ENCODE measurements around the gene SARM1. TPM values are rescaled to one million over a fixed set of nuclear protein-coding genes. Genes with fewer than 3 reads are reported as not detected.

The SARM1 gene
- polyA plus RNA-seq, 1 donor from 2014 or later = 21.6 TPM

- Histone ChIP-seq H3K9me2 (ENCODE audit: insufficient read depth, low read length) (no peaks in the 10 kb centered on the region), H3K4me3 (ENCODE audit: low read length) (no peak overlapping the region), H3K4me2 (ENCODE audit: low read length) (no peak overlapping the region), H3K27ac (ENCODE audit: low read length) (no peak overlapping the region), H4K20me1 (ENCODE audit: insufficient read depth) (no peaks in the 10 kb centered on the region), H3K9ac (ENCODE audit: low read length) (no peak overlapping the region), H2AFZ (ENCODE audit: low read depth, low read length) (no peak overlapping the region), H3K27me3 (ENCODE audit: insufficient read depth, low read depth, low read length) (no peaks in the 10 kb centered on the region), H3K36me3 (ENCODE audit: insufficient read depth, low read length) (no peaks in the 10 kb centered on the region), H3K9me3 (ENCODE audit: low read length) (no peaks in the 10 kb centered on the region), H3K79me2 (replicated peaks; ENCODE audit: insufficient read depth, low read length) (no peaks in the 10 kb centered on the region), H3F3A (ENCODE audit: insufficient read depth, low read length, poor library complexity, severe bottlenecking) (no peaks in the 10 kb centered on the region)
- TF ChIP-seq EP300 (conservative IDR thresholded peaks at IDR 0.05; ENCODE audit: poor library complexity, severe bottlenecking) = no peak
- TF ChIP-seq, protein P1, sequence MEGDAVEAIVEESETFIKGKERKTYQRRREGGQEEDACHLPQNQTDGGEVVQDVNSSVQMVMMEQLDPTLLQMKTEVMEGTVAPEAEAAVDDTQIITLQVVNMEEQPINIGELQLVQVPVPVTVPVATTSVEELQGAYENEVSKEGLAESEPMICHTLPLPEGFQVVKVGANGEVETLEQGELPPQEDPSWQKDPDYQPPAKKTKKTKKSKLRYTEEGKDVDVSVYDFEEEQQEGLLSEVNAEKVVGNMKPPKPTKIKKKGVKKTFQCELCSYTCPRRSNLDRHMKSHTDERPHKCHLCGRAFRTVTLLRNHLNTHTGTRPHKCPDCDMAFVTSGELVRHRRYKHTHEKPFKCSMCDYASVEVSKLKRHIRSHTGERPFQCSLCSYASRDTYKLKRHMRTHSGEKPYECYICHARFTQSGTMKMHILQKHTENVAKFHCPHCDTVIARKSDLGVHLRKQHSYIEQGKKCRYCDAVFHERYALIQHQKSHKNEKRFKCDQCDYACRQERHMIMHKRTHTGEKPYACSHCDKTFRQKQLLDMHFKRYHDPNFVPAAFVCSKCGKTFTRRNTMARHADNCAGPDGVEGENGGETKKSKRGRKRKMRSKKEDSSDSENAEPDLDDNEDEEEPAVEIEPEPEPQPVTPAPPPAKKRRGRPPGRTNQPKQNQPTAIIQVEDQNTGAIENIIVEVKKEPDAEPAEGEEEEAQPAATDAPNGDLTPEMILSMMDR (IDR thresholded peaks at IDR 0.05; ENCODE audit: poor library complexity, severe bottlenecking) = peak; percentile 43
Observed at GRCh38 chr17:28416703-28417311, 45.3 kb downstream of the SARM1 start.

DNA sequence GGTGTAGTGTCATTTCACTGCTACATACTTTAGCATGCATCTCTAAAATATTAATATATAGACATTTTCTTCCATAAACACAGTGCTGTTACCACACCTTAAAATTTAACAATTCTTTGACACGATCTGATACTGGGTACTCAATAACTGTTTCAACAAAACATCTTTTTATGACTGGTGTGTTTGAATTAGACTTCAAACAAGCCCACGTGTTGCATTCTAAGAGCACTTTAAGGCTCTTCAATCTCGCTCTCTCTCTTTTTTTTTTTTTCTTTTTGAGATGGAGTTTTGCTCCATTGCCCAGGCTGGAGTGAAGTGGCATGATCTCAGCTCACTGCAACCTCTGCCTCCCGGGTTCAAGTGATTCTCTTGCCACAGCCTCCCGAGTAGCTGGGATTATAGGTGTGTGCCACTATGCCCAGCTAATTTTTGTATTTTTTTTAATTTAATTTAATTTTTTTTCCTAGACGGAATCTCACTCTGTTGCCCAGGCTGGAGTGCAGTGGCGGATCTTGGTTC is 50.4 kb downstream of the SARM1 start:
- Histone ChIP-seq H3F3A (ENCODE audit: insufficient read depth, low read length, poor library complexity, severe bottlenecking) (no peaks in the 10 kb centered on the region), H3K27ac (ENCODE audit: low read length) (no peak overlapping the region), H3K9me3 (ENCODE audit: low read length) (no peaks in the 10 kb centered on the region)

More for the DNA sequence above, 50.4 kb downstream of the SARM1 start:
- Histone ChIP-seq H3K9me2 (ENCODE audit: insufficient read depth, low read length) (no peaks in the 10 kb centered on the region), H3K27me3 (ENCODE audit: insufficient read depth, low read depth, low read length) (no peaks in the 10 kb centered on the region), H3K4me2 (ENCODE audit: low read length) (no peak overlapping the region), H4K20me1 (ENCODE audit: insufficient read depth) (no peaks in the 10 kb centered on the region), H2AFZ (ENCODE audit: low read depth, low read length) (no peak overlapping the region), H3K4me3 (ENCODE audit: low read length) (no peak overlapping the region), H3K9ac (ENCODE audit: low read length) (no peak overlapping the region), H3K36me3 (ENCODE audit: insufficient read depth, low read length) (no peaks in the 10 kb centered on the region), H3K79me2 (replicated peaks; ENCODE audit: insufficient read depth, low read length) (no peaks in the 10 kb centered on the region)
- TF ChIP-seq MXI1 (conservative IDR thresholded peaks at IDR 0.05; ENCODE audit: poor library complexity, severe bottlenecking) = no peak
- TF ChIP-seq, protein P1 (IDR thresholded peaks at IDR 0.05; ENCODE audit: poor library complexity, severe bottlenecking) = no peak
- TF ChIP-seq EZH2 (IDR thresholded peaks at IDR 0.05; ENCODE audit: borderline replicate concordance, insufficient read depth, low read length, poor library complexity, severe bottlenecking) = no peak
- no peak for TF ChIP-seq SMC3 (conservative IDR thresholded peaks at IDR 0.05; ENCODE audit: poor library complexity)
- TF ChIP-seq, protein P2, sequence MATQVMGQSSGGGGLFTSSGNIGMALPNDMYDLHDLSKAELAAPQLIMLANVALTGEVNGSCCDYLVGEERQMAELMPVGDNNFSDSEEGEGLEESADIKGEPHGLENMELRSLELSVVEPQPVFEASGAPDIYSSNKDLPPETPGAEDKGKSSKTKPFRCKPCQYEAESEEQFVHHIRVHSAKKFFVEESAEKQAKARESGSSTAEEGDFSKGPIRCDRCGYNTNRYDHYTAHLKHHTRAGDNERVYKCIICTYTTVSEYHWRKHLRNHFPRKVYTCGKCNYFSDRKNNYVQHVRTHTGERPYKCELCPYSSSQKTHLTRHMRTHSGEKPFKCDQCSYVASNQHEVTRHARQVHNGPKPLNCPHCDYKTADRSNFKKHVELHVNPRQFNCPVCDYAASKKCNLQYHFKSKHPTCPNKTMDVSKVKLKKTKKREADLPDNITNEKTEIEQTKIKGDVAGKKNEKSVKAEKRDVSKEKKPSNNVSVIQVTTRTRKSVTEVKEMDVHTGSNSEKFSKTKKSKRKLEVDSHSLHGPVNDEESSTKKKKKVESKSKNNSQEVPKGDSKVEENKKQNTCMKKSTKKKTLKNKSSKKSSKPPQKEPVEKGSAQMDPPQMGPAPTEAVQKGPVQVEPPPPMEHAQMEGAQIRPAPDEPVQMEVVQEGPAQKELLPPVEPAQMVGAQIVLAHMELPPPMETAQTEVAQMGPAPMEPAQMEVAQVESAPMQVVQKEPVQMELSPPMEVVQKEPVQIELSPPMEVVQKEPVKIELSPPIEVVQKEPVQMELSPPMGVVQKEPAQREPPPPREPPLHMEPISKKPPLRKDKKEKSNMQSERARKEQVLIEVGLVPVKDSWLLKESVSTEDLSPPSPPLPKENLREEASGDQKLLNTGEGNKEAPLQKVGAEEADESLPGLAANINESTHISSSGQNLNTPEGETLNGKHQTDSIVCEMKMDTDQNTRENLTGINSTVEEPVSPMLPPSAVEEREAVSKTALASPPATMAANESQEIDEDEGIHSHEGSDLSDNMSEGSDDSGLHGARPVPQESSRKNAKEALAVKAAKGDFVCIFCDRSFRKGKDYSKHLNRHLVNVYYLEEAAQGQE (IDR thresholded peaks at IDR 0.05; ENCODE audit: borderline replicate concordance) = no peak
- no peak for TF ChIP-seq EP300 (conservative IDR thresholded peaks at IDR 0.05; ENCODE audit: poor library complexity, severe bottlenecking)
- no peak for TF ChIP-seq RAD21 (conservative IDR thresholded peaks at IDR 0.05)
- no peak for TF ChIP-seq TAF1 (IDR thresholded peaks at IDR 0.05; ENCODE audit: low read depth)
- TF ChIP-seq POLR2AphosphoS5 (IDR thresholded peaks at IDR 0.05) = no peak
